ENCODE measurements around the gene MINDY2.
"Not testable (repeated sequence)": the region's sequence is repeated elsewhere in the genome, so short reads cannot be mapped to it uniquely, and the experiment has no call there.

Gene MINDY2

GRCh38 chr15:58752716-58753115 is 18.4 kb upstream of the MINDY2 start:
- DNase-seq (ENCODE audit: low spot score) = no peak

GRCh38 chr15:58755350-58755749 is 15.8 kb upstream of the MINDY2 start:
- no peak for DNase-seq (ENCODE audit: low spot score)

- DNase-seq (ENCODE audit: low spot score) = no peak
Measured at GRCh38 chr15:58755956-58756355, 15.1 kb upstream of the MINDY2 start.

- DNase-seq (ENCODE audit: low spot score) = no peak
Measured at GRCh38 chr15:58758141-58758540, 13.0 kb upstream of the MINDY2 start.

- no peak for DNase-seq (ENCODE audit: low spot score)
Measured at GRCh38 chr15:58760385-58761009, 10.6 kb upstream of the MINDY2 start.

- DNase-seq (ENCODE audit: low spot score) = no peak
Measured at GRCh38 chr15:58761010-58761388, 10.1 kb upstream of the MINDY2 start.

GRCh38 chr15:58762285-58762684 is 8.8 kb upstream of the MINDY2 start:
- DNase-seq (ENCODE audit: low spot score) = no peak

GRCh38 chr15:58762731-58763130 is 8.4 kb upstream of the MINDY2 start:
- no peak for DNase-seq (ENCODE audit: low spot score)

- no peak for DNase-seq (ENCODE audit: low spot score)
Measured at GRCh38 chr15:58764468-58764867, 6.6 kb upstream of the MINDY2 start.

- no peak for DNase-seq (ENCODE audit: low spot score)
Measured at GRCh38 chr15:58766290-58766689, 4.8 kb upstream of the MINDY2 start.

- not testable (repeated sequence) for DNase-seq (ENCODE audit: low spot score)
Measured at GRCh38 chr15:58768601-58769004, 2.5 kb upstream of the MINDY2 start.

GRCh38 chr15:58770519-58770856 is 614 bp upstream of the MINDY2 start:
- DNase-seq (ENCODE audit: low spot score) = no peak

- no peak for DNase-seq (ENCODE audit: low spot score)
Measured at GRCh38 chr15:58771621-58772250, 634 bp downstream of the MINDY2 start.

- DNase-seq (ENCODE audit: low spot score) = no peak
Measured at GRCh38 chr15:58773024-58773423, 1.9 kb downstream of the MINDY2 start.

GRCh38 chr15:58775402-58775801 is 4.3 kb downstream of the MINDY2 start:
- no peak for DNase-seq (ENCODE audit: low spot score)

GRCh38 chr15:58777107-58777506 is 6.0 kb downstream of the MINDY2 start:
- no peak for DNase-seq (ENCODE audit: low spot score)

- DNase-seq (ENCODE audit: low spot score) = no peak
Measured at GRCh38 chr15:58779554-58779953, 8.5 kb downstream of the MINDY2 start.

- DNase-seq (ENCODE audit: low spot score) = no peak
Measured at GRCh38 chr15:58785355-58785754, 14.3 kb downstream of the MINDY2 start.

GRCh38 chr15:58788056-58788710 is 17.1 kb downstream of the MINDY2 start:
- no peak for DNase-seq (ENCODE audit: low spot score)

- no peak for DNase-seq (ENCODE audit: low spot score)
Measured at GRCh38 chr15:58793862-58794261, 22.8 kb downstream of the MINDY2 start.

- no peak for DNase-seq (ENCODE audit: low spot score)
Measured at GRCh38 chr15:58795825-58796224, 24.7 kb downstream of the MINDY2 start.

- no peak for DNase-seq (ENCODE audit: low spot score)
Measured at GRCh38 chr15:58797505-58797904, 26.4 kb downstream of the MINDY2 start.

- no peak for DNase-seq (ENCODE audit: low spot score)
Measured at GRCh38 chr15:58805095-58805494, 34.0 kb downstream of the MINDY2 start.

- DNase-seq (ENCODE audit: low spot score) = not testable (repeated sequence)
Measured at GRCh38 chr15:58823267-58823666, 52.2 kb downstream of the MINDY2 start.

All from putamen (tissue), 1 donor.